IMR-90 (cell line): Measurements from ENCODE around the gene CCNA1. TPM values are rescaled to one million over a fixed set of nuclear protein-coding genes. Genes with fewer than 3 reads are reported as not detected.

Experiments used
- polyA plus RNA-seq, 3 experiments: library from polyadenylated mRNA; depleted of rRNA; stranded (reverse); fragments of >200 nt; gene quantifications; 2 replicates each; pipeline ENCODE4 v1.2.3, GENCODE V29; 2012; ENCODE audit warnings: low replicate concordance in 1 of 3
- total RNA-seq: library from RNA; depleted of rRNA; stranded (reverse); fragments of >200 nt; gene quantifications from 2 replicates; pipeline ENCODE4 v1.2.3, GENCODE V29; 2012; rRNA removed

The CCNA1 gene
- total and polyA plus RNA-seq, 2 of the 4 experiments (the other 2 are of a cell fraction): 0.07 TPM; not detected in 1

Other genes with a start within 250 kb of the CCNA1 start
- gene SOHLH2, start 217.9 kb upstream of the CCNA1 start, total RNA-seq: 0.18 and 0.28 TPM in 2 replicates
- gene SOHLH2, start 217.9 kb upstream of the CCNA1 start, polyA plus RNA-seq (2012; rRNA removed): 0.06 and 0.17 TPM in 2 replicates
- 0.54 and 0.83 TPM in 2 replicates for gene CCDC169, start 134.7 kb upstream of the CCNA1 start, total RNA-seq
- gene CCDC169, start 134.7 kb upstream of the CCNA1 start, polyA plus RNA-seq (2012; rRNA removed): 0.62 TPM in 2 replicates
- 86.4 and 110 TPM in 2 replicates for gene SPART, start 86.1 kb upstream of the CCNA1 start, total RNA-seq
- 34.2 and 43.8 TPM in 2 replicates for gene SPART, start 86.1 kb upstream of the CCNA1 start, polyA plus RNA-seq (2012; rRNA removed)
- not detected in 2 replicates for gene SERTM1, start 241.5 kb downstream of the CCNA1 start, total RNA-seq
- not detected in 2 replicates for gene SERTM1, start 241.5 kb downstream of the CCNA1 start, polyA plus RNA-seq (2012; rRNA removed)